Upper lobe of left lung (tissue), 6 donors: ENCODE data around the gene ESPNL. TPM values are rescaled to one million over a fixed set of nuclear protein-coding genes. Genes with fewer than 3 reads are reported as not detected.

Experiments
- ATAC-seq, 2 donors: fragments of 200-7000 bp; cut with Tn5 transposase; one replicate each; pipeline ENCODE4 v1.9.1; 2022; ENCODE audit warnings: mild to moderate bottlenecking in 2 of 2, moderate library complexity in 2 of 2; ENCODE audit not compliant: low FRiP score in 2 of 2
- DNase-seq, 2 donors: peaks; one replicate each; pipeline ENCODE4 v3.0.0-alpha.2; 2019 to 2020
- H3K27ac ChIP-seq, 4 donors: fragments of 200-600 bp; sonication (generic); one replicate each; pipeline ENCODE4 v1.5.1; 2016 to 2019
- H3K27me3 ChIP-seq, 4 donors: fragments of 200-600 bp; sonication (generic); one replicate each; pipeline ENCODE4 v1.5.1; 2017 to 2019
- H3K36me3 ChIP-seq, 4 donors: fragments of 200-600 bp; sonication (generic); one replicate each; pipeline ENCODE4 v1.5.1; 2016 to 2019
- H3K4me1 ChIP-seq, 4 donors: fragments of 200-600 bp; sonication (generic); one replicate each; pipeline ENCODE4 v1.5.1; 2018 to 2019
- H3K4me3 ChIP-seq, 4 donors: fragments of 200-600 bp; sonication (generic); one replicate each; pipeline ENCODE4 v1.5.1; 2017 to 2019; ENCODE audit warnings: mild to moderate bottlenecking in 2 of 4, moderate library complexity in 1 of 4
- H3K9me3 ChIP-seq, 4 donors: fragments of 200-600 bp; sonication (generic); one replicate each; pipeline ENCODE4 v1.5.1; 2018 to 2019
- EP300 ChIP-seq, 4 donors: sonication (generic); formaldehyde crosslinking; IDR thresholded peaks; one replicate each; pipeline ENCODE4 v1.5.1; 2017; ENCODE audit warnings: antibody characterized with exemption in 4 of 4, control low read depth in 2 of 4
- POLR2A ChIP-seq, 4 donors: fragments of 450-650 bp; IDR thresholded peaks; one replicate each; pipeline ENCODE4 v1.5.1; 2016 to 2017; ENCODE audit warnings: antibody characterized with exemption in 4 of 4, mild to moderate bottlenecking in 2 of 4
- POLR2AphosphoS5 ChIP-seq, 2 donors: sonication (generic); formaldehyde crosslinking; IDR thresholded peaks; one replicate each; pipeline ENCODE4 v1.5.1; 2017; ENCODE audit warnings: antibody characterized with exemption in 2 of 2
- WGBS, 2 donors: methylation state at CpG; one replicate each; pipeline ENCODE4 v1.1.5; 2017 to 2018; 5-methylcytosine and 5-hydroxymethylcytosine counted together
- total RNA-seq, 6 donors: library from RNA; depleted of rRNA in 4 of 6; stranded (reverse); fragments of >200 nt in 4 of 6; gene quantifications; one replicate each; pipeline versions ENCODE4 v1.1.0 to v1.2.1, GENCODE V29; 2016 to 2021
- TF ChIP-seq, protein P1 (sequence below), 6 experiments: fragments of 450-650 bp in 4 of 6; fragments of 200-600 bp in 2 of 6; sonication (generic) in 2 of 6; IDR thresholded peaks; one replicate each; pipeline ENCODE4 v1.5.1; 2016 to 2019; ENCODE audit warnings: antibody characterized with exemption in 6 of 6
- donor health status: DM: no; HTN: no; CAD: no; lungs with moderate emphysema.
- donor health status: DM: no; HTN: yes; CAD: no; lungs with severe emphysema.

Gene ESPNL
- total RNA-seq, 6 donors from 2014 or later, result 0.10 to 3.1 (median 0.38) TPM; not detected in 2

- ATAC-seq, result no peak
- no peaks in the 10 kb centered on the region for H3K36me3 ChIP-seq
- 87% methylated on average over 11 to 21 of the region's 21 CpGs for WGBS, 2 donors
- peak in 1 of 2 donors; percentile 81 for DNase-seq
- H3K27ac ChIP-seq, result no peak overlapping the region
- H3K4me1 ChIP-seq, result peaks cover 0 to 9% (median 4%) of the 10 kb centered on the region in 4 donors
- H3K9me3 ChIP-seq, result no peaks in the 10 kb centered on the region
- TF ChIP-seq, protein P1, sequence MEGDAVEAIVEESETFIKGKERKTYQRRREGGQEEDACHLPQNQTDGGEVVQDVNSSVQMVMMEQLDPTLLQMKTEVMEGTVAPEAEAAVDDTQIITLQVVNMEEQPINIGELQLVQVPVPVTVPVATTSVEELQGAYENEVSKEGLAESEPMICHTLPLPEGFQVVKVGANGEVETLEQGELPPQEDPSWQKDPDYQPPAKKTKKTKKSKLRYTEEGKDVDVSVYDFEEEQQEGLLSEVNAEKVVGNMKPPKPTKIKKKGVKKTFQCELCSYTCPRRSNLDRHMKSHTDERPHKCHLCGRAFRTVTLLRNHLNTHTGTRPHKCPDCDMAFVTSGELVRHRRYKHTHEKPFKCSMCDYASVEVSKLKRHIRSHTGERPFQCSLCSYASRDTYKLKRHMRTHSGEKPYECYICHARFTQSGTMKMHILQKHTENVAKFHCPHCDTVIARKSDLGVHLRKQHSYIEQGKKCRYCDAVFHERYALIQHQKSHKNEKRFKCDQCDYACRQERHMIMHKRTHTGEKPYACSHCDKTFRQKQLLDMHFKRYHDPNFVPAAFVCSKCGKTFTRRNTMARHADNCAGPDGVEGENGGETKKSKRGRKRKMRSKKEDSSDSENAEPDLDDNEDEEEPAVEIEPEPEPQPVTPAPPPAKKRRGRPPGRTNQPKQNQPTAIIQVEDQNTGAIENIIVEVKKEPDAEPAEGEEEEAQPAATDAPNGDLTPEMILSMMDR (IDR thresholded peaks at IDR 0.05), result no peak
- TF ChIP-seq EP300 (IDR thresholded peaks at IDR 0.05) (no peak), POLR2A (IDR thresholded peaks at IDR 0.05) (no peak), POLR2AphosphoS5 (IDR thresholded peaks at IDR 0.05) (no peak)
- H3K4me3 ChIP-seq, result no peak overlapping the region
- H3K27me3 ChIP-seq, result peaks cover 0 to 3% (median 0%) of the 10 kb centered on the region in 4 donors
These were observed 4.7 kb downstream of the ESPNL start for GRCh38 chr2:238104691-238105371.

DNA sequence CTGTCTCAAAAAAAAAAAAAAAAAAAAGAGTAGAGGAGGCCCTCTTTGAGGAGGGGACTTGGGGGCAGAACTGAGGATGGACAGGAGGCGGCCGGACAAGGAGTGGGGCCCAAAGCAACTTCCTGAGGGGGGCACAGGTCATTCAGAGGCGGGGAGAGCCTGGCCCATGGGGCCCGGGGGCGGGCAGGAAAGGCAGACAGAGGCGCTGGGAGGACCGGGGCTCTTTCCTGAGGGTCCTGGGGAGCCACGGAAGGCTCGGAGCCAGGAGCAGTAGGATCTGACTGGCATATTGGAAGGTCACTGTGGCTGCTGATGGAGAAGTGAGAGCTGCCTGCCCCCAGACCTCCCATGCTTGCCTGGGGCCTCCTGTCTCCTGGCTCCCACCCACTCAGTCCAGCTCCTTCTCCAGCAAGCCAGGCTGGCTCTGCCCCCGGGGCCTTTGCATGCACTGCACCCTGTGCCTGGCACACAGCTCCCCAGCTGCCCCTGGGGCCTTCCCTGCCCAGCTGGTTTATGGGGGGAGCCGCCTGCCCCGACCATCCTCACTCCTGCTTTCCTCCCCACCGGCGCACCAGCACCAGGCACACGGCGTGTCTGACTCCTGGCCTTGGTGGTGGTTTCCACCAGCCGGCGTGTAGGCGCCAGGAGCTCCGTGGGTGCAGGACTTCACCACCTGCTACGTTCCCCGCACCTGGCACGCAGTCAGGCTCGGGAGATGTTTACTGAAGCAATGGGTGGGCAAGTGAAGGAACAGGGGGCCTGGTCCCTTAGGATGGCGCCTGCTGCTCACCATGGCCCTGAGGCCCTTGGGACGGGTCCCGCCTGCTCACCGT is 5.6 kb downstream of the ESPNL start:
- Histone ChIP-seq H3K27ac (no peak overlapping the region), H3K9me3 (no peaks in the 10 kb centered on the region), H3K4me1 (peaks cover 0 to 9% (median 4%) of the 10 kb centered on the region in 4 donors), H3K4me3 (no peak overlapping the region), H3K27me3 (peaks cover 0 to 3% (median 0%) of the 10 kb centered on the region in 4 donors), H3K36me3 (no peaks in the 10 kb centered on the region)
- ATAC-seq, result no peak
- no peak for DNase-seq
- TF ChIP-seq POLR2AphosphoS5 (IDR thresholded peaks at IDR 0.05) (no peak), EP300 (IDR thresholded peaks at IDR 0.05) (no peak), POLR2A (IDR thresholded peaks at IDR 0.05) (no peak)
- TF ChIP-seq, protein P1 (IDR thresholded peaks at IDR 0.05), result no peak
- WGBS, 2 donors, result 80 to 88% methylated on average over 19 to 28 of the region's 28 CpGs

GRCh38 chr2:238106339-238106697 is 6.2 kb downstream of the ESPNL start:
- WGBS, 2 donors, result 86 to 94% methylated on average over 6 to 13 of the region's 13 CpGs
- DNase-seq, result no peak

GRCh38 chr2:238106698-238107524 is 6.8 kb downstream of the ESPNL start:
- no peaks in the 10 kb centered on the region for H3K9me3 ChIP-seq
- H3K36me3 ChIP-seq, result no peaks in the 10 kb centered on the region
- no peak for TF ChIP-seq EP300 (IDR thresholded peaks at IDR 0.05)
- TF ChIP-seq, protein P1 (IDR thresholded peaks at IDR 0.05), result peak in 1 of 6 experiments; percentile 28
- H3K27me3 ChIP-seq, result peaks cover 0 to 3% (median 0%) of the 10 kb centered on the region in 4 donors
- peaks cover 0 to 9% (median 4%) of the 10 kb centered on the region in 4 donors for H3K4me1 ChIP-seq
- ATAC-seq (no peak), DNase-seq (no peak)
- WGBS, 2 donors, result 67 to 81% methylated on average over 10 to 26 of the region's 28 CpGs
- H3K27ac ChIP-seq, result no peak overlapping the region
- peak overlapping the region in 2 of 4 donors; percentile 7 to 25 for H3K4me3 ChIP-seq

More at GRCh38 chr2:238106339-238106697, 6.2 kb downstream of the ESPNL start:
- Histone ChIP-seq H3K27ac (no peak overlapping the region), H3K27me3 (peaks cover 0 to 3% (median 0%) of the 10 kb centered on the region in 4 donors), H3K36me3 (no peaks in the 10 kb centered on the region), H3K4me1 (peaks cover 0 to 9% (median 4%) of the 10 kb centered on the region in 4 donors), H3K9me3 (no peaks in the 10 kb centered on the region), H3K4me3 (no peak overlapping the region)
- no peak for ATAC-seq
- TF ChIP-seq EP300 (IDR thresholded peaks at IDR 0.05) (no peak), POLR2A (IDR thresholded peaks at IDR 0.05) (no peak), POLR2AphosphoS5 (IDR thresholded peaks at IDR 0.05) (no peak)
- TF ChIP-seq, protein P1 (IDR thresholded peaks at IDR 0.05), result no peak
